Tibial artery (tissue), 4 donors: ENCODE results near the gene PLEKHG4B.

Experiments used
- DNase-seq, 2 donors: peaks; one replicate each; pipeline ENCODE4 v3.0.0-alpha.2; 2019
- H3K27ac ChIP-seq, 2 donors: fragments of 200-600 bp; sonication (generic) in 1 of 2; 1 replicate in 1 of 2; 2 replicates in 1 of 2; pipeline ENCODE4 v1.5.1; 2018 to 2019; ENCODE audit warnings: mild to moderate bottlenecking in 1 of 2
- H3K27me3 ChIP-seq, 2 donors: fragments of 200-600 bp; sonication (generic) in 1 of 2; one replicate each; pipeline versions ENCODE4 v1.5.1 to v1.6.0; 2016 to 2019
- H3K36me3 ChIP-seq, 3 donors: fragments of 200-600 bp; sonication (generic) in 2 of 3; one replicate each; pipeline ENCODE4 v1.5.1; 2016 to 2019; ENCODE audit warnings: mild to moderate bottlenecking in 2 of 3
- H3K4me1 ChIP-seq, 4 donors: fragments of 200-600 bp; sonication (generic) in 2 of 4; 1 replicate in 3 of 4; 2 replicates in 1 of 4; pipeline ENCODE4 v1.5.1; 2016 to 2019
- H3K4me3 ChIP-seq, 2 donors: fragments of 200-600 bp; sonication (generic) in 1 of 2; 1 replicate in 1 of 2; 2 replicates in 1 of 2; pipeline ENCODE4 v1.5.1; 2018 to 2019; ENCODE audit warnings: mild to moderate bottlenecking in 2 of 2
- H3K9me3 ChIP-seq, 3 donors: fragments of 200-600 bp; sonication (generic) in 1 of 3; one replicate each; pipeline ENCODE4 v1.5.1; 2016 to 2019
- intact Hi-C: fragments of 100-400 bp; cut with DNase I; formaldehyde crosslinking; loops from one replicate; pipeline ENCODE4 v1.15.0; 2023; ENCODE audit warnings: low total_unique reads
- TF ChIP-seq, protein P1 (sequence below), 2 experiments: fragments of 200-600 bp in 1 of 2; fragments of 450-650 bp in 1 of 2; IDR thresholded peaks; one replicate each; pipeline ENCODE4 v1.5.1; 2017 to 2019; ENCODE audit warnings: antibody characterized with exemption in 2 of 2, mild to moderate bottlenecking in 1 of 2, moderate library complexity in 1 of 2

The PLEKHG4B gene

DNA sequence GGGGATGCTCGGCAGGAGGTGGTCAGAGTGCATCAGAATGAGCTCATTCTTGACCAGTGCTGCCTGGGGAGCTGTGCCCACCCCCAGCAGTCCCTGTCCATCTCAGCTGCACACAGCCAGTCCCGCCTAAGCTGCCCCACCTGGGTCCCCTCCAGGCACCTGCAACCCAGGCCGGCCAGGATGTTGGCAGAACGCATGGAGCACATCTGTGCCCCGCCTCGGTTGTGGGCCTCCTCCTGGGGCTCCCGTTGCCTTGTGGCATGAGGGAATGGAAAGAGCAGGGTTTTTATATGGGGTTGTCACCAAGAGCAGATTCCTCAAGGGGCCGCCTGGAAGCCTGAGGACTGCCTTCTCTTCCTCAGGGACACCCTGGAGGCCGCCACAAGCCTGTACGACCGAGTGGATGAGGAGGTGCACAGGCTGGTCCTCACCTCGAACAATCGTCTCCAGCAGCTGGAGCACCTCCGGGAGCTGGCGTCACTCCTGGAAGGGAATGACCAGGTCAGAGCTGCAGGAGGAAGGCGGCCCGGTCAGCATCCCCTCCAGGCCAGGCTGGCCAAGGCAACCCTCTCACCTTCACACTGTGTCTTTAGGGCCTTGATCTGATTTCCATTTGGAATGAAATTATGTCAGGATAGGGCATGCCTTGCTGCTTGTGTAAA lies 64.6 kb downstream of the PLEKHG4B start:
- Histone ChIP-seq H3K4me3 (no peak overlapping the region), H3K27me3 (peaks cover 0 to 27% of the 10 kb centered on the region in 2 donors), H3K9me3 (no peaks in the 10 kb centered on the region), H3K36me3 (peaks cover 0 to 8% (median 0%) of the 10 kb centered on the region in 3 donors), H3K4me1 (no peaks in the 10 kb centered on the region), H3K27ac (no peak overlapping the region)
- no peak for DNase-seq
- TF ChIP-seq, protein P1, sequence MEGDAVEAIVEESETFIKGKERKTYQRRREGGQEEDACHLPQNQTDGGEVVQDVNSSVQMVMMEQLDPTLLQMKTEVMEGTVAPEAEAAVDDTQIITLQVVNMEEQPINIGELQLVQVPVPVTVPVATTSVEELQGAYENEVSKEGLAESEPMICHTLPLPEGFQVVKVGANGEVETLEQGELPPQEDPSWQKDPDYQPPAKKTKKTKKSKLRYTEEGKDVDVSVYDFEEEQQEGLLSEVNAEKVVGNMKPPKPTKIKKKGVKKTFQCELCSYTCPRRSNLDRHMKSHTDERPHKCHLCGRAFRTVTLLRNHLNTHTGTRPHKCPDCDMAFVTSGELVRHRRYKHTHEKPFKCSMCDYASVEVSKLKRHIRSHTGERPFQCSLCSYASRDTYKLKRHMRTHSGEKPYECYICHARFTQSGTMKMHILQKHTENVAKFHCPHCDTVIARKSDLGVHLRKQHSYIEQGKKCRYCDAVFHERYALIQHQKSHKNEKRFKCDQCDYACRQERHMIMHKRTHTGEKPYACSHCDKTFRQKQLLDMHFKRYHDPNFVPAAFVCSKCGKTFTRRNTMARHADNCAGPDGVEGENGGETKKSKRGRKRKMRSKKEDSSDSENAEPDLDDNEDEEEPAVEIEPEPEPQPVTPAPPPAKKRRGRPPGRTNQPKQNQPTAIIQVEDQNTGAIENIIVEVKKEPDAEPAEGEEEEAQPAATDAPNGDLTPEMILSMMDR (IDR thresholded peaks at IDR 0.05): no peak
- intact Hi-C loops: no loop called here

DNA sequence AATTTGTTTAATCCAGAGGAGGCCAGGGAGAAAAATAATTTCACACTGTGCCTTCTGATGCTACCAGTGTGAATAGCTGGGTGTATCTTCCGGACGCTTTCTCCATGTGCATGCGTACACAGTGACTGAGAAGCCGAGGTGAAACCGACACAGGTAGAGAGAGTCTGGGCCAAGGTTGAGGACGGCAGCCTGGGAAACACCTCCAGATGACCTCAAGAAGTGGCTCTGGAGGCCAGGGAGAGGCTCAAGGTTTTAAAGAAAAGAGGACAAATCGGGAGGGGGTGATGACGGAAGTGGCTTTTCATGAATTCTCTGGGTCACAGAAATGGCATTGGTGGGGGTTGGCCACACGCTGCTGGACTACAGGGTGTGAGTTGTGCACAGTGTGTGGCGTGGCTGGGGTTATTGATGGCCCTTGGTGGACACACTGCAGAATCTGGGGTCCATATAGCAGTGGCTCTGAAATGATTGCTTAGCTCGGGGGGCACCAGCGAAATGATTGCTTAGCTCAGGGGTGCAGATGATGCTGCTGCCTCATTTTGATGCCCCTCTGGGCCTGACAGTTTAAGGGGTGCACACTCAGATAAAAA lies 65.3 kb downstream of the PLEKHG4B start:
- DNase-seq: no peak
- H3K27me3 ChIP-seq: peaks cover 0 to 34% of the 10 kb centered on the region in 2 donors
- no peaks in the 10 kb centered on the region for H3K4me1 ChIP-seq
- TF ChIP-seq, protein P1 (IDR thresholded peaks at IDR 0.05): no peak
- peaks cover 0 to 8% (median 0%) of the 10 kb centered on the region in 3 donors for H3K36me3 ChIP-seq
- H3K4me3 ChIP-seq: no peak overlapping the region
- H3K9me3 ChIP-seq: no peaks in the 10 kb centered on the region
- intact Hi-C loops: no loop called here
- no peak overlapping the region for H3K27ac ChIP-seq

DNA sequence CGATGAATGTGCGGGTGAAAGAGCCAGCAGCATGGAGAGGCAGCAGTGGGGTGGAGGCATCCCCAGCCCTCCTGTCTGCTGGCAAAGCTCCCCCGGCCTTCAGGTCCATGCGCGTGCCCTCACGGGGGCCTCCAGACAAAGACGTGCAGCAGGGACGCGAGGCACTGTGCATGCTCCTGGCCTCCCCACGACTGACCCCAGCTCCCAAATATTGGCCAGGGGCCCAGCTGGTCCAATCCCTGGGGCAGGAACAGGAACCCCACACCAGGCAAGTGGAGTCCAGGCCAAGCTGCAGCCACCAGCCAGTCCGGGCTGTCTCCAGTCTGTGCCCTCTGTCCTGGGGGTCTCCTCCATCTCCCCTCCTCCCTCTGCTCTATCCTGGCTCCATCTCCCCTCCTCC lies 65.8 kb downstream of the PLEKHG4B start:
- no peaks in the 10 kb centered on the region for H3K4me1 ChIP-seq
- H3K27ac ChIP-seq: no peak overlapping the region
- H3K4me3 ChIP-seq: no peak overlapping the region
- intact Hi-C loops: no loop called here
- H3K36me3 ChIP-seq: peaks cover 0 to 8% (median 0%) of the 10 kb centered on the region in 3 donors
- H3K27me3 ChIP-seq: peaks cover 0 to 40% of the 10 kb centered on the region in 2 donors
- TF ChIP-seq, protein P1 (IDR thresholded peaks at IDR 0.05): no peak
- no peak for DNase-seq
- H3K9me3 ChIP-seq: no peaks in the 10 kb centered on the region

DNA sequence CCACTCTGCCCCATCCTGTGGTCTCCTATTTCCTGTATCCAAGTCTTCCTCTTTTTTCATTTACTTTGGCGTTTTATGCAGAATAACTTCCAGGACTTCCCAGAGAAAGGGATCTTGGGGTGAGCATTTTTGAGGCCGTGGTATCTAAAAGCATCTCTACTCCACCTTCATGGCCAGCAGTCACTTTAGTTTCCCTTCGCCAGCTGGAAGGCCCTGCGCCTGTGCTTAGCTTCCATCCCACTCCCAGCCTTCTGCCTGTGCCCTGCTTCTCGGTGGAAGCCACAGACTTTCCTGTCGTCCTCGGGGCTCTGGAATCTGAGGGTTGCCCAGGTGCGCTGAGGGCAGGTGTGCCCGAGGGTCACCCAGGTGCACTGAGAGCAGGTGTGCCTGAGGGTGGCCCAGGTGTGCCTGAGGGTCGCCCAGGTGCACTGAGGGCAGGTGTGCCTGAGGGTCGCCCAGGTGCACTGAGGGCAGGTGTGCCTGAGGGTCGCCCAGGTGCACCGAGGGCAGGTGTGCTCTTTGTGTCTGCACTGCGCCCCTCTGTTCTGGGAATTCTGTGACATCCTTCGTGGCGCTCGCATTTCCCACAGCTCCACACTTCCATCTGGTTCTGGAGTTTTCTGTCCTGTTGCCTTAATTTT lies 67.0 kb downstream of the PLEKHG4B start:
- Histone ChIP-seq H3K4me3 (no peak overlapping the region), H3K36me3 (peaks cover 0 to 8% (median 0%) of the 10 kb centered on the region in 3 donors), H3K27me3 (peaks cover 0 to 43% of the 10 kb centered on the region in 2 donors), H3K9me3 (no peaks in the 10 kb centered on the region), H3K27ac (no peak overlapping the region), H3K4me1 (no peaks in the 10 kb centered on the region)
- TF ChIP-seq, protein P1 (IDR thresholded peaks at IDR 0.05): no peak
- intact Hi-C loops: no loop called here
- no peak for DNase-seq

DNA sequence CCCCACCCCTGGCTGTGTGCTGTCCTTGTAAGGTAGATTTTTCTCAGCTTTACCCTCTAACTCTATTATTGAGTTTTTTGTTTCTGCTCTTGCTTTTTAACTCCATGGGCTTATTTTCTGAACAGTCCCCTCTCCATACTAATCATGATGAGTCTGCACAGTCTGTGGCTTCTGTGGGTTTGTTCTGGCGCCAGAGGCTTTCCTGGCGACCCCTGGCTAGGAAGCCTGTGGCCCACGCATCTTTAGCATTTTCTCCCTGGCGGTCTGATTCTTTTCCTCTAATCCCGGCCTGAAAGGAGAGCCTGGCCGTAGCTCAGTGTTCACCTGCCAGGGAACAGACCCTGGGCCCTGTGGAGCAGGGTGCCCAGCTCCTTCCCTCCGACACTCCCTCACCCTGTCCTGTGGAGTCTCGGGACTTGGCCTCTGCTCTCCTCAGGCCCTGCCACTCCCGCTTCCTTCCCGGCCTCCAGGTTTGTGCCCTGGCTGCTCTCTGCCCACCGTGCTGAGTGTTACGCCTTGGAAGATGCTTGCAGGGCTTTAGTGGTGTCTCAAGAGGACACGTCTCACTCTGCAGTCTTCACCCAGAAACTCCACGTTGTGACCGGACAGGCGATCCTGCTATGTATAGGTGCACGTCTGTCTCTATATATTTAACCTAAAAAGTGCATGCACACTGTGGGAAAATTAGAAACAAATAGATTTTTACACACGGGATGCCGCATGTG lies 67.6 kb downstream of the PLEKHG4B start:
- intact Hi-C loops: no loop called here
- Histone ChIP-seq H3K4me3 (no peak overlapping the region), H3K9me3 (no peaks in the 10 kb centered on the region), H3K27ac (no peak overlapping the region), H3K27me3 (peaks cover 0 to 43% of the 10 kb centered on the region in 2 donors), H3K36me3 (peaks cover 0 to 8% (median 0%) of the 10 kb centered on the region in 3 donors), H3K4me1 (no peaks in the 10 kb centered on the region)
- no peak for DNase-seq
- TF ChIP-seq, protein P1 (IDR thresholded peaks at IDR 0.05): no peak
